WERI-Rb-1 (cell line): Measurements from ENCODE around the gene CLECL1.

Experiments used
- DNase-seq: peaks from one replicate; pipeline ENCODE4 v3.0.0-alpha.2; 2020
- H3K27ac ChIP-seq: fragments of 250-450 bp; sonication (Bioruptor Pico); 2 replicates; pipeline ENCODE4 v1.5.1; 2020; ENCODE audit warnings: mild to moderate bottlenecking, moderate library complexity
- H3K27me3 ChIP-seq: fragments of 250-450 bp; sonication (Bioruptor Pico); 2 replicates; pipeline ENCODE4 v1.5.1; 2021; ENCODE audit warnings: mild to moderate bottlenecking, low read depth, moderate library complexity; ENCODE audit not compliant: insufficient read depth, severe bottlenecking
- H3K36me3 ChIP-seq: fragments of 250-450 bp; sonication (Bioruptor Pico); 2 replicates; pipeline ENCODE4 v1.5.1; 2020; ENCODE audit warnings: mild to moderate bottlenecking, moderate library complexity
- H3K4me3 ChIP-seq: 2 replicates; pipeline ENCODE4 v1.5.1; 2011; ENCODE audit warnings: low read depth, mild to moderate bottlenecking, control low read depth, low read length
- H3K9me3 ChIP-seq: fragments of 250-450 bp; sonication (Bioruptor Pico); 2 replicates; pipeline ENCODE4 v1.5.1; 2021; ENCODE audit warnings: mild to moderate bottlenecking, moderate library complexity; ENCODE audit not compliant: severe bottlenecking
- TF ChIP-seq, protein P1 (sequence below): IDR thresholded peaks from 2 replicates; pipeline ENCODE4 v1.5.1; 2011; ENCODE audit warnings: low read depth, mild to moderate bottlenecking, control low read depth, inconsistent platforms, low read length

CLECL1 gene

GRCh38 chr12:9762369-9762768 is 29.5 kb upstream of the CLECL1 start:
- DNase-seq: no peak
- TF ChIP-seq, protein P1, sequence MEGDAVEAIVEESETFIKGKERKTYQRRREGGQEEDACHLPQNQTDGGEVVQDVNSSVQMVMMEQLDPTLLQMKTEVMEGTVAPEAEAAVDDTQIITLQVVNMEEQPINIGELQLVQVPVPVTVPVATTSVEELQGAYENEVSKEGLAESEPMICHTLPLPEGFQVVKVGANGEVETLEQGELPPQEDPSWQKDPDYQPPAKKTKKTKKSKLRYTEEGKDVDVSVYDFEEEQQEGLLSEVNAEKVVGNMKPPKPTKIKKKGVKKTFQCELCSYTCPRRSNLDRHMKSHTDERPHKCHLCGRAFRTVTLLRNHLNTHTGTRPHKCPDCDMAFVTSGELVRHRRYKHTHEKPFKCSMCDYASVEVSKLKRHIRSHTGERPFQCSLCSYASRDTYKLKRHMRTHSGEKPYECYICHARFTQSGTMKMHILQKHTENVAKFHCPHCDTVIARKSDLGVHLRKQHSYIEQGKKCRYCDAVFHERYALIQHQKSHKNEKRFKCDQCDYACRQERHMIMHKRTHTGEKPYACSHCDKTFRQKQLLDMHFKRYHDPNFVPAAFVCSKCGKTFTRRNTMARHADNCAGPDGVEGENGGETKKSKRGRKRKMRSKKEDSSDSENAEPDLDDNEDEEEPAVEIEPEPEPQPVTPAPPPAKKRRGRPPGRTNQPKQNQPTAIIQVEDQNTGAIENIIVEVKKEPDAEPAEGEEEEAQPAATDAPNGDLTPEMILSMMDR: no peak

DNA sequence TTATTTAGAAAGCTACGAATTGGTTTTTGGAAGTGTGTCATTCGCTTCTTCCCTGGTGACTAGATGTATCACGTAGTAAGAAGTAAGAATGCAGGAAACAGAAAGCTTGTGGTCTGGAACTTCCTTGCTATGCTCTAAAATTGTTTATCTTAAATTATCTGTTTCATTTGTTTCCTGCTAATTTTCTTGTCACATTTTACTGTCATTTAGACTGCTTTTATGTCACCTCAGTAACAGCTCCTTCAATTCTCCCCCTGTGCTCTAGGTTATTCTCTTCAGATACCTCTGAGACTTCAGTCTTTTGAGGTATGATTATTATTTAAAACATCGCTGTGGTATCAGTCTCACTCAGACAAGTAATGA is 28.5 kb upstream of the CLECL1 start:
- Histone ChIP-seq H3K4me3 (no peak overlapping the region), H3K9me3 (no peaks in the 10 kb centered on the region), H3K36me3 (no peaks in the 10 kb centered on the region), H3K27me3 (no peaks in the 10 kb centered on the region), H3K27ac (no peak overlapping the region)
- TF ChIP-seq, protein P1: no peak
- DNase-seq: no peak

More at GRCh38 chr12:9762369-9762768, 29.5 kb upstream of the CLECL1 start:
- Histone ChIP-seq H3K36me3 (no peaks in the 10 kb centered on the region), H3K9me3 (no peaks in the 10 kb centered on the region), H3K27ac (no peak overlapping the region), H3K4me3 (no peak overlapping the region), H3K27me3 (no peaks in the 10 kb centered on the region)

- no peak for DNase-seq
- Histone ChIP-seq H3K27ac (no peak within 1 kb of the TSS), H3K4me3 (no peak within 1 kb of the TSS), H3K27me3 (no peaks in the 10 kb centered on the region), H3K36me3 (no peaks in the 10 kb centered on the region), H3K9me3 (no peaks in the 10 kb centered on the region)
- TF ChIP-seq, protein P1: no peak
These were observed 28.0 kb upstream of the CLECL1 start, which contains the start of gene CD69 for GRCh38 chr12:9760699-9761418. Gene CD69 (minus strand): TSS chr12:9760901. CDS start chr12:9760820, 81 bp downstream.

GRCh38 chr12:9760120-9760519 is 27.2 kb upstream of the CLECL1 start:
- Histone ChIP-seq H3K27me3 (no peaks in the 10 kb centered on the region), H3K9me3 (no peaks in the 10 kb centered on the region), H3K4me3 (no peak overlapping the region), H3K27ac (no peak overlapping the region), H3K36me3 (no peaks in the 10 kb centered on the region)
- TF ChIP-seq, protein P1: no peak
- DNase-seq: no peak

DNA sequence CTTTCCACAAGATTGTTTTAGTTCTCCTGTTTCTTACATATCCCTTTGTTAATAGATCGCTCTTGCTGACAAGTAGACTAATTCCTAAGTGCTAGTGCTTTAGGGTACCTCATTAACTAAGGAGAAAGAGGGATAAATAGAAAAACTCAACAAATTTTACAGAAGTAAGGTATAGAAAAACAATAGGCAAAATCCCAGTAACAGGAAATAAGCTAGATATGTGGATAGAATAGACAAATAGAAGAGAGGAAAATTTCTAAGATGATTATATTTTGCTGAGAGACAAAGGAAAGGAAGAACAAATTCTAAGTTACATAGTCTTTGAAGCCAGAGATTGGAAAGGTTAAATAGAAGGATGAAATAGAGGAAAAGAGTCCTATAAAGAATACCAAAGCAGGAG is 26.8 kb upstream of the CLECL1 start:
- DNase-seq: no peak
- no peaks in the 10 kb centered on the region for H3K36me3 ChIP-seq
- H3K27me3 ChIP-seq: no peaks in the 10 kb centered on the region
- TF ChIP-seq, protein P1: no peak
- H3K9me3 ChIP-seq: no peaks in the 10 kb centered on the region
- no peak overlapping the region for H3K4me3 ChIP-seq
- H3K27ac ChIP-seq: no peak overlapping the region

DNA sequence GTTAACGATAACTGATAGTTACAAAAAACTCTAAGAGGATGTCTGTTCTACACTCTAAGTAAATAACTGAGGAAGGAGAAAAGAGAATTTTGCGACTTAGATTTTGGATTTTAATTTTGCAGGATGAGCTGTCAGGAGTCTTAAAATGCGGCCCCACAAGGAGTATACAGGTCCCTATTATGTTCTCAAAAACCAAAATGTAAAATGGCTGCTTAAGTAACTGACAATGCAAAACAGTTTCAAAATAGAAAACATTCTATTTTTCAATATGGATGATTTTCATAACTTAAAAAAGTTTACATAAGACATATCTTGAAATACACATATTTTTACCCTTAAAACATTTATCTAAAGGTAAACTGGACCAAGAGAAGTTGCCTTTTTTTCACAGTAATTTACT is 25.2 kb upstream of the CLECL1 start:
- no peaks in the 10 kb centered on the region for H3K9me3 ChIP-seq
- TF ChIP-seq, protein P1: no peak
- H3K27ac ChIP-seq: no peak overlapping the region
- H3K27me3 ChIP-seq: no peaks in the 10 kb centered on the region
- DNase-seq: no peak
- no peaks in the 10 kb centered on the region for H3K36me3 ChIP-seq
- H3K4me3 ChIP-seq: no peak overlapping the region
